Ishikawa (cell line): ENCODE results near the gene TSPAN9.

ENCODE experiments used
- CEBPB ChIP-seq: IDR thresholded peaks from 2 replicates; pipeline ENCODE4 v1.6.1; 2012
- CREB1 ChIP-seq: IDR thresholded peaks from 2 replicates; pipeline ENCODE4 v1.6.1; 2012; ENCODE audit warnings: low read depth
- EGR1 ChIP-seq: IDR thresholded peaks from 2 replicates; pipeline ENCODE4 v1.6.1; 2012
- EP300 ChIP-seq: IDR thresholded peaks from 2 replicates; pipeline ENCODE4 v1.6.1; 2012; ENCODE audit warnings: borderline replicate concordance
- FOXM1 ChIP-seq: IDR thresholded peaks from 2 replicates; pipeline ENCODE4 v1.6.1; 2012; ENCODE audit warnings: low read depth, borderline replicate concordance
- MAX ChIP-seq: IDR thresholded peaks from 2 replicates; pipeline ENCODE4 v1.6.1; 2012
- NFIC ChIP-seq: IDR thresholded peaks from 2 replicates; pipeline ENCODE4 v1.6.1; 2012
- RAD21 ChIP-seq: IDR thresholded peaks from 2 replicates; pipeline ENCODE4 v1.6.1; 2012; ENCODE audit warnings: low read depth
- REST ChIP-seq: IDR thresholded peaks from 2 replicates; pipeline ENCODE4 v1.6.1; 2012; ENCODE audit warnings: low read depth, mild to moderate bottlenecking
- TAF1 ChIP-seq: IDR thresholded peaks from 2 replicates; pipeline ENCODE4 v1.6.1; 2012; ENCODE audit warnings: low read depth, mild to moderate bottlenecking
- TCF12 ChIP-seq: IDR thresholded peaks from 2 replicates; pipeline ENCODE4 v1.6.1; 2012; ENCODE audit warnings: low read depth
- TEAD4 ChIP-seq: IDR thresholded peaks from 2 replicates; pipeline ENCODE4 v1.6.1; 2012
- USF1 ChIP-seq: IDR thresholded peaks from 2 replicates; pipeline ENCODE4 v1.6.1; 2012
- YY1 ChIP-seq: IDR thresholded peaks from 2 replicates; pipeline ENCODE4 v1.6.1; 2012; ENCODE audit warnings: low read depth
- ZBTB7A ChIP-seq: IDR thresholded peaks from 2 replicates; pipeline ENCODE4 v1.6.1; 2012; ENCODE audit warnings: low read depth

Gene TSPAN9

GRCh38 chr12:3288690-3289089 is 211.5 kb downstream of the TSPAN9 start:
- TF ChIP-seq FOXM1, result no peak
- TF ChIP-seq EP300, result no peak
- no peak for TF ChIP-seq MAX
- TF ChIP-seq ZBTB7A, result no peak
- no peak for TF ChIP-seq TEAD4
- no peak for TF ChIP-seq CEBPB
- no peak for TF ChIP-seq EGR1
- no peak for TF ChIP-seq TAF1
- TF ChIP-seq NFIC, result no peak
- TF ChIP-seq YY1, result no peak
- no peak for TF ChIP-seq TCF12
- TF ChIP-seq REST, result no peak
- no peak for TF ChIP-seq USF1
- no peak for TF ChIP-seq CREB1
- no peak for TF ChIP-seq RAD21

- TF ChIP-seq EP300 (no peak), EGR1 (no peak), MAX (no peak), NFIC (no peak), TAF1 (no peak), USF1 (no peak), RAD21 (no peak), ZBTB7A (no peak), REST (no peak), YY1 (no peak), TCF12 (no peak), FOXM1 (no peak), CREB1 (no peak), TEAD4 (no peak), CEBPB (no peak)
Measured at GRCh38 chr12:3289702-3290101, 212.5 kb downstream of the TSPAN9 start.

- TF ChIP-seq YY1 (no peak), TCF12 (no peak), RAD21 (no peak), CREB1 (no peak), CEBPB (no peak), TAF1 (no peak), ZBTB7A (no peak), FOXM1 (no peak), USF1 (no peak), MAX (no peak), NFIC (no peak), EGR1 (no peak), TEAD4 (no peak), EP300 (no peak), REST (no peak)
Measured at GRCh38 chr12:3291939-3292338, 214.8 kb downstream of the TSPAN9 start.

- TF ChIP-seq YY1, result no peak
Measured at GRCh38 chr12:3292677-3293412, 215.7 kb downstream of the TSPAN9 start.
